ENCODE measurements around the gene D2HGDH. TPM values are rescaled to one million over a fixed set of nuclear protein-coding genes. Genes with fewer than 3 reads are reported as not detected.
A peak's percentile ranks its signal among the peaks of the same experiment; 100 is the strongest.

The D2HGDH gene
- total RNA-seq, 1 experiment from 2014 or later, result 10.0 TPM

- Histone ChIP-seq H2BK20ac (ENCODE audit: low read depth, low read length, poor library complexity, severe bottlenecking) (no peak within 1 kb of the TSS), H3K4me2 (ENCODE audit: insufficient read depth, insufficient read length, low read length) (peak within 1 kb of the TSS; percentile 64), H3K79me1 (ENCODE audit: insufficient read depth, low read depth, low read length, poor library complexity, severe bottlenecking) (peaks cover 2% of the 10 kb centered on the region), H3K9me3 (ENCODE audit: control insufficient read depth, low read depth, low read length) (no peaks in the 10 kb centered on the region), H2BK15ac (ENCODE audit: low read depth, low read length) (no peak within 1 kb of the TSS), H3K27ac (ENCODE audit: insufficient read length, low read depth, low read length) (no peak within 1 kb of the TSS), H2AFZ (ENCODE audit: low read length) (no peak within 1 kb of the TSS), H3K23ac (ENCODE audit: insufficient read length, low read depth, low read length) (no peak within 1 kb of the TSS), H3K4ac (ENCODE audit: low read depth, low read length) (no peak within 1 kb of the TSS; the same call in 1 of the 2 replicates), H3K4me1 (ENCODE audit: insufficient read depth, low read length) (no peaks in the 10 kb centered on the region), H3T11ph (ENCODE audit: low read length) (no peak within 1 kb of the TSS), H3K56ac (ENCODE audit: insufficient read length, low read depth, low read length) (no peak within 1 kb of the TSS), H2AK5ac (ENCODE audit: insufficient read length, low read length) (no peak within 1 kb of the TSS), H3K79me2 (ENCODE audit: insufficient read depth, low read length) (no peaks in the 10 kb centered on the region; the same call in 1 of the 2 replicates), H4K91ac (ENCODE audit: insufficient read length, low read depth, low read length) (no peak within 1 kb of the TSS), H3K23me2 (ENCODE audit: insufficient read length, low read depth, low read length, poor library complexity, severe bottlenecking) (peaks cover 6% of the 10 kb centered on the region), H2BK5ac (ENCODE audit: insufficient read length, low read length) (no peak within 1 kb of the TSS), H2BK12ac (ENCODE audit: insufficient read length, low read depth, low read length) (no peak within 1 kb of the TSS), H4K8ac (replicated peaks; ENCODE audit: insufficient read length, low read depth, low read length) (no peak within 1 kb of the TSS), H3K14ac (ENCODE audit: insufficient read depth, low read length) (peak within 1 kb of the TSS; percentile 78), H3K9ac (ENCODE audit: extremely low read depth, insufficient read length, low read length) (peak within 1 kb of the TSS; percentile 23), H3K18ac (ENCODE audit: insufficient read length, low read depth, low read length) (peak within 1 kb of the TSS; percentile 50), H4K5ac (ENCODE audit: insufficient read length, low read depth, low read length) (no peak within 1 kb of the TSS), H3K27me3 (ENCODE audit: insufficient read depth, low read length) (no peaks in the 10 kb centered on the region), H2BK120ac (ENCODE audit: low read depth, low read length, poor library complexity, severe bottlenecking) (no peak within 1 kb of the TSS), H4K20me1 (ENCODE audit: control insufficient read depth, insufficient read depth, insufficient read length) (no peaks in the 10 kb centered on the region)
- peaks cover 12 to 14% of the 10 kb centered on the region in 2 experiments for H3K4me1 Mint-ChIP-seq
- no CpG with 5 or more reads among the region's 96 CpGs for WGBS (ENCODE audit: extremely low coverage, insufficient read length, low lambda C conversion rate)
- H3K27ac Mint-ChIP-seq, result peak within 1 kb of the TSS; percentile 70 to 98 (median 91); a peak in 5 of 7 replicates
- DNase-seq, result peak; percentile 93
- H3K9me3 Mint-ChIP-seq, result peaks cover 0 to 11% of the 10 kb centered on the region in 2 experiments; a peak in 3 of 5 replicates
- 0 out of 3 replicates have a peak, but pooled peaks have one; percentile 1 for TF ChIP-seq CTCF (conservative IDR thresholded peaks at IDR 0.05)
- H3K27me3 Mint-ChIP-seq (ENCODE audit: low read depth), result peaks cover 3% of the 10 kb centered on the region
- H3K36me3 Mint-ChIP-seq (ENCODE audit: insufficient read depth in 1 of 3, low read depth in 3 of 3), result peaks cover 16 to 34% (median 29%) of the 10 kb centered on the region in 3 experiments
- peak within 1 kb of the TSS; percentile 83 to 87 for H3K4me3 Mint-ChIP-seq
Measured at GRCh38 chr2:241701399-241702154, 32.9 kb upstream of the D2HGDH start, which contains the start of gene ING5. ING5 (plus strand) TSS chr2:241702039; CDS start chr2:241702066, 27 bp downstream.
